ENCODE results near the gene DSCAML1.
A peak's percentile ranks its signal among the peaks of the same experiment; 100 is the strongest.

DSCAML1 gene

GRCh38 chr11:117478926-117479325 is 318.1 kb downstream of the DSCAML1 start:
- peak in 1 of 58 donors; percentile 36 for DNase-seq

GRCh38 chr11:117478126-117478860 is 318.7 kb downstream of the DSCAML1 start:
- no peak for DNase-seq

- DNase-seq: no peak
Measured at GRCh38 chr11:117477721-117478120, 319.3 kb downstream of the DSCAML1 start.

GRCh38 chr11:117476531-117477142 is 320.4 kb downstream of the DSCAML1 start:
- no peak for DNase-seq

DNA sequence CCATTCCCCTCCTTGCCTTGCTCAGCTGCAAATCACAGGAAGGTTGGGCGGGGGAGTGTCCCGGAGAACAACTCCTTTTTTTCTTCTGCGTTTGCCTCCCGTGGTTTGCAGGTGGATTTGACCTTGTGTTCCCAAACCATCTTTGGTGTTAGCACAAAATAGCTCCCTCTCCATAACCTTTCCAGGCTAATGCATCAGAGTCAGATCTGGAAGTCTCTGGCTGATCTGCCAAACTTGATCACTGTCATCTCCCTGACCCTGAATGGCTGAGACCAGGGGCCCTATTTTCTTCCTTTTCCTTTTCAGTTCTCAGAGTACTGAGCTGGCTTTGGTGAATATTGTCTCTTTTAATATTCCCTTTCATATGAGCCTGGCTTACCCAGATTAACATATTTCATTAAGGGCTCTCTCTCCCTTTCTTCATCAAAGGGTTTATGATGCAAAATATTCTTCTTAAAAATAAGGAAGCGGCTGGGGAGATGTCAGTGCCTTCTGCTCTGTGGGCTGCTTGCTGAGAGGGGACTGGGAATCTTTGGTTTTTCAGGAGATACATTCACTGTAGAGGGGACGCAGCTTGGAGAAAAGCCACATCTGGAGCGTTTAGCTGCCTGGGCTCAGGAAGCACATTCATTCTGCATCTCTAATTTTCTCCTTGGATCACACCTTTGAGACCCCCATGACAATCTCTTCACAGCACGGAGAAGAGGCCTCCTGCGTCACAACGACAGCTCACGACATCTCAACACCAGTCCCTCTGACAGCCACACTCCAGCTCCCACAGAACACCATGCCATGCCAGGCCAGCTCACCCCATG is 321.1 kb downstream of the DSCAML1 start:
- no peak for DNase-seq

DNA sequence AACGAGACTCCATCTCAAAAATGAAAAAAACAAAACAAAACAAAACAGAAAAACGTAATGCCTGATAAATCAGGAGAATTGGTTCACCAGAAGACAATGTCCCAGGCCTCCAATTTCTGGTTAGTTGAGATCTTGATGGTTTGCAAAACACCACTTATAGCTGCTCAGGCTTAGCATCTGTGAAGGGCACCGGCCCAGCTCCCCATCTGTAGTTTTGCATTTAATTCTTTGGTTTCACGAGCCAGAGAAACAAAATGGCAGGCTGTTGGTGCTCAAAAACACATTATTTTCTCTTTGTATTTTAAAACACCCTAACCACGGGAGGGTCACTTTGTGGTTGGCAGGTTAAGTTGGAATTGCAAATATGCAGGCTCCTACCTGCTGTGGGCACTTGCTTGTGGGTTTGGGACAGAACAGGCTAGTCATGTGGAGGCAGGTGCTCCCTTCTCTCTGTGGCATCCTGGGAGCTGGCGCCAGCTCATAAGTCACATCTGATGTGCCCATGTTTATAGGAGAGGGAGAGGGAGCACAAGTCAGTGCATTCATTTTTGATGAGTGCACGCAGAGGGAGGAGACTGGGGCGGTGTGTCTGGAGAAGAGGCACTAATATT is 323.4 kb downstream of the DSCAML1 start:
- DNase-seq: no peak

- no peak for DNase-seq
Measured at GRCh38 chr11:117471776-117472175, 325.2 kb downstream of the DSCAML1 start.

GRCh38 chr11:117470576-117470975 is 326.4 kb downstream of the DSCAML1 start:
- no peak for DNase-seq

DNA sequence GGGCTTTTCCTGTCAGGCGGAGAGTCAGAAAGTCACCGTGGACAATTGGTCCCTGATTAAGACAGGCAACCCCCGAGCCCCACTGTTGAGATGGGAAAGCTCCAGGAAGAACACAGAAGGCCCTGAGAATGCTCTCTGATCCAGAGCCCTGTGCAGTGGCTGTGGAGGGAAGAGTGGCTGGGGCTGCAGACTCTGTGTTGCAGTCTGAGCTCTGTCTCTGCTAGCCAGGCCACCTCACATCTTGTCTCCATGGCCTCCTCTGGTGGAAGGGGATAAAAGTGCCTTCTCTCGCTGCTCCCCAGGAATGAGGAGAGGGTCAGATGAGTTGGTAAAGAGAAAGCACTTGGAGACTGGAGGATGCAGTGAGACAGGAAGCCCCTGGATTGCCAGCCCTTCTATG is 328.1 kb downstream of the DSCAML1 start:
- no peak for DNase-seq

- no peak for DNase-seq
Measured at GRCh38 chr11:117467770-117468169, 329.2 kb downstream of the DSCAML1 start.

GRCh38 chr11:117466966-117467365 is 330.1 kb downstream of the DSCAML1 start:
- no peak for DNase-seq

GRCh38 chr11:117465236-117465997 is 331.6 kb downstream of the DSCAML1 start:
- DNase-seq: no peak

- no peak for DNase-seq
Measured at GRCh38 chr11:117464778-117465177, 332.2 kb downstream of the DSCAML1 start.

DNA sequence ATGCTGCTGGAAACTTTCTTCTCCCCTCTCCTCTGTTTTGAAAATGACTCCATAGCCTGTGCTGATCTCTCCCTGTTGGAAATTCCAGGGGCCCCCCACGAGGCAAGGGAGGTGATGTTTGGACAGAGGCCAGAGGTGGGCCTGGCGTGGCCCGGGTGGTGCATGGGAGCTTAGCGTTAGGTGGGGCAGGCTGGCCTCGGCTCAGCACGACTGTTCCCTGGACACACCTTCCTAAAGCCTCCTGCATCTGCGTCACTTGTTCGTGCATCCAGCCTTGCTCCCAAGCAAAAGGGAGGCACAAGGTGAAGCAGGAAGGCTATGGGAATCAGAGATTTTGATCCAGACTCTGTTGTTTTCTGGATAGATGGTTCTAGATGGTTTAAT is 334.2 kb downstream of the DSCAML1 start:
- DNase-seq: no peak

DNA sequence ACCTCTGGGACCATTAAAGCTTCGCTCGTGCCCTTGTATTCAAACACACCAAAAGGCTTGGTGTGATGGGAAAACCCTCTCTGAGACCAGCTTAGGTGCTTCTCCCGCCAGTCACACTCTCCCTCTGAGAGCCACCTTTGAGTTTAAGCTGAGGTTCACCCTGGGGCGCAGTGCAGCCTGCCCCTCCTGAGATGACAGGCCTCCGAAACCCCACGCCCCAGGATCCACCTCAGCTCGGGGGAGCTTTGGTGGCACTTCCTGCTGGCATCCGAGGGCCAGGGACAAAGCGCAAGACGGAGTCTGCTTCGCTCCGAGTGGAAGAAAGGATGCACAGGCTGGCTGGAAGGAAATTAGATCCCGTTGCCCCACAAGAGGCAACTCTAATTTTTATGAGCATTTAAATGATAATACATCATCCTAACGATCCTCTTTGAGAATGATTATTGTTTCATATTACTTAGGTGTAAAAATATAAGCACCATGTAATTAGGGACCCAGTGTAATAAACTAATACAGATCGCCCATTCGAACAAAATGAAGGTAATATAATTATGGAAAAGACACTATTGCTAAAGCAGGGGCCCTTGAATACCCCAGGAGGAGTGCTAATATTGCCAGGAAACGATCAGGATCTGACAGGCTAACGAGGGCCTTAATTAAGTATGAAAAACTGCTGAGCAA is 334.7 kb downstream of the DSCAML1 start:
- no peak for DNase-seq

DNA sequence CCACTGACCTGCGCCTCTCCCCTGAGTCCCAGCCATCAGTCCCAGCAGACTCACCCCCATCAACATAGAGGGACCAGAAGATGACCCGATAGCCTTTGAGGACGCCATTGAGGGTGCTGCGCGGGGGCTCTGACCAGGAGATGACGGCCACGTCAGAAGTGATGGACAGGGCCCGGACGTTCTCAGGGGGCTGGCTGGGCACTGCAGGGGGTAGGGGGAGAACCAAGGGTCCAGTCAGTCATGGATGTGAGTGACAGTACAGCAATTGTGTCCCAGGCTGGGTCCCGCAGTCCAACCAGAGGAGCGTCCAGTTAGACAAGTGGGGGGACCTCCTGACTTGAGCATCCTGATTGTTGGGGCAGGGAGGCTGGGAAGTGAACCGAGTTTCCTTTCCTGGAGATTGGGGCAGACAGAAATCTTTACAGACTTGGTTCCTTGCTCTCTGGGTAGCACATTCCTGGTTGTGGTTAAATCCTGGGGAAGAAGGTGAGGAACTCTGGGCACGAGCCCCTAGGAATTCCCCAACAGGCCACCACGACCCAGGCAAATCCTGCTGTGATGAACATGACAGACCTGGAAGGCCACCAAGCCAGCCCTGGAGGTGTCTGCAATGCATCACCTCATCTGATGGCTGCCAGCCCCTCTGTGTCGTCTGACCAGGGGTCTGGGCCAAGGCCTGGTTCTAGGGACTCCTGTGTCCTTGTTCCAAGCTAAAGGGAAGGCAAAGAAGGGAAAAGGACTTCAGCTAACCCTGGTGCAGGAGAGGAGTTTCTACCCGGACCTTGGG is 335.4 kb downstream of the DSCAML1 start:
- DNase-seq: no peak

- no peak for DNase-seq
Measured at GRCh38 chr11:117459979-117460300, 337.1 kb downstream of the DSCAML1 start.

DNA sequence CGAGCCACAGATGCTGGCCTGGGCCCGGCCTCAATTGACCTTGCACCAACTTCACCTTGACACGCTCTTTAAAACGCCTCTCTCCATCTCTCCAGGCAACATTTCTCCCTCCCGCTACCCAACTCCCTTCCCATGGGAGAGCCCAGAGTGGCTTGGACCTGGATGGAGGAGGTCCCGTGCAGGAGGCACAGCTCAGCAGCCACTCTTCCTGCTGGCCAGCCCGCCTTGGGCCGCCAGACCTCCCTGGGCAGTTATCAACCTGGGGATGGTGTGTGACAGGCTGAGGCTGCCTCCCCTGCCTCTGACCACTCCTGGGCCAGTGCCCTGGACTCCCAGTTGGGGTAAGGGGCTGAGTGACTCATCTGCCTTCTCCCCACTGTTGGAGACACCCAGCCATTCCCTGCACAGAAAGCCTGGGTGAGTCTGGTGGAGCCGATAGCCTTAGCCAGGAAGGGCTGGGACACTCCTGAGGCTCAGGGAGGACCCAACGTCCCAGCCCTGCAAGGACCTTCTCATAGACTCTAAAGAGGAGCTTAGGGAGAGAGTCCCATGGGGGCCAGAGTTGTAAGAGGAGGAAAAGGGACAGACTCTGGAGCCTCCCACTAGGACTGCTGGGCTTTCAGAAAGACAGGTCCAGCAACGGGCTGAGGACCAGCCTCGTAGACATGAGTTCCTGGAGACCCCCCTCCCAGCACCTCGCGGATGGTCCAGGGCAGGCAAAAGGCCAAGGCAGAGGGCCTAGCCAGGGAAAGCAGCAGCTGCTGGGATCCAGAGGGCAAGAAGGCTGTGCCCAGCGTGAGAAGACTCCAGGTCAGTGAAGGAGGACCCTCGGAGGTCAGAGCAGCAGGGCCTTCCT is 337.7 kb downstream of the DSCAML1 start:
- no peak for DNase-seq

Data from anterior cingulate cortex (tissue), 58 donors.